DND-41 (cell line): ENCODE measurements around the gene YBX2.

Experiments used
- ATAC-seq: fragments of 200-7000 bp; cut with Tn5 transposase; 3 replicates; pipeline ENCODE4 v1.9.1; 2021; ENCODE audit warnings: low read depth; ENCODE audit not compliant: insufficient read depth
- DNase-seq: peaks from one replicate; pipeline ENCODE4 v3.0.0-alpha.2; 2020
- H2AFZ ChIP-seq: 2 replicates; pipeline ENCODE4 v1.6.0; 2012; ENCODE audit warnings: low read depth, low read length
- H3K27ac ChIP-seq: 2 replicates; pipeline ENCODE4 v1.5.1; 2012; ENCODE audit warnings: low read length, inconsistent platforms
- H3K27me3 ChIP-seq: fragments of 200-600 bp; sonication (generic); 2 replicates; pipeline ENCODE4 v1.6.0; 2012; ENCODE audit warnings: low read length, mild to moderate bottlenecking, inconsistent platforms; ENCODE audit not compliant: insufficient read depth, poor library complexity
- H3K36me3 ChIP-seq: 2 replicates; pipeline ENCODE4 v1.5.1; 2012; ENCODE audit warnings: low read length, inconsistent platforms; ENCODE audit not compliant: insufficient read depth
- H3K4me1 ChIP-seq: 2 replicates; pipeline ENCODE4 v1.5.1; 2012; ENCODE audit warnings: mild to moderate bottlenecking, low read length; ENCODE audit not compliant: insufficient read depth
- H3K4me2 ChIP-seq: 2 replicates; pipeline ENCODE4 v1.6.0; 2012; ENCODE audit warnings: mild to moderate bottlenecking, moderate library complexity, low read length, inconsistent platforms; ENCODE audit not compliant: insufficient read depth
- H3K4me3 ChIP-seq, 2 experiments: fragments of 200-600 bp in 1 of 2; shearing (Covaris generic) in 1 of 2; 2 replicates each; pipeline ENCODE4 v1.5.1; 2012 to 2016; ENCODE audit warnings: inconsistent platforms in 2 of 2, low read length in 2 of 2, mild to moderate bottlenecking in 2 of 2, low read depth in 1 of 2, moderate library complexity in 1 of 2
- H3K79me2 ChIP-seq: 2 replicates; pipeline ENCODE4 v1.6.0; 2012; ENCODE audit warnings: low read length, inconsistent platforms; ENCODE audit not compliant: insufficient read depth
- H3K9ac ChIP-seq: 2 replicates; pipeline ENCODE4 v1.6.0; 2012; ENCODE audit warnings: low read depth, mild to moderate bottlenecking, inconsistent platforms, low read length, moderate library complexity
- H3K9me3 ChIP-seq: 2 replicates; pipeline ENCODE4 v1.5.1; 2012; ENCODE audit warnings: low read length, moderate library complexity, mild to moderate bottlenecking, inconsistent platforms; ENCODE audit not compliant: insufficient read depth, severe bottlenecking
- H4K20me1 ChIP-seq: 2 replicates; pipeline ENCODE4 v1.6.0; 2012; ENCODE audit warnings: low read length; ENCODE audit not compliant: insufficient read depth
- EZH2 ChIP-seq: IDR thresholded peaks from 3 replicates; pipeline ENCODE4 v1.6.1; 2012; ENCODE audit warnings: borderline replicate concordance, low read depth, mild to moderate bottlenecking, moderate library complexity, low read length, inconsistent platforms; ENCODE audit not compliant: severe bottlenecking
- TF ChIP-seq, protein P1 (sequence below): IDR thresholded peaks from 2 replicates; pipeline ENCODE4 v1.5.1; 2012; ENCODE audit warnings: borderline replicate concordance, low read length, moderate library complexity, mild to moderate bottlenecking; ENCODE audit not compliant: poor library complexity, severe bottlenecking; ENCODE audit errors: extremely low read depth

YBX2 gene

DNA sequence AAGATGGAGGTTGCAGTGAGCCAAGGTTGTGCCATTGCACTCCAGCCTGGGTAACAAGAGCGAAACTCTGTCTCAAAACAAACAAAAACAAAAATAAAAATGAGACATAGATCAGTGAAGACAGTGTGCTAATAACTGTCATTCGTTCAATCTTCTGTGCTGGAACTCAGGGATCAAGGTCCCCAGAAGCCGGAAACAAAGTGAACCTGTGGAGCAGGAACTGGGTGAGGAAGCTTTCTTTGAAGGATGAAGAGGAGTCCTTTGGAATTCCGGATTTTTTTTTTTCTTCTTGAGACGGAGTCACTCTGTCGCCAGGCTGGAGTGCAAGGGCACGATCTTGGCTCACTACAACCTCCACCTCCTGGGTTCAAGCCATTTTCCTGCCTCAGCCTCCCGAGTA is 15.0 kb downstream of the YBX2 start:
- Histone ChIP-seq H4K20me1 (no peaks in the 10 kb centered on the region), H3K79me2 (no peaks in the 10 kb centered on the region), H3K36me3 (no peaks in the 10 kb centered on the region), H3K4me2 (no peak overlapping the region), H3K9me3 (no peaks in the 10 kb centered on the region), H3K9ac (no peak overlapping the region), H3K27ac (no peak overlapping the region), H3K27me3 (peaks cover 8% of the 10 kb centered on the region), H3K4me1 (peaks cover 27% of the 10 kb centered on the region), H2AFZ (no peak overlapping the region), H3K4me3 (no peak overlapping the region)
- no peak for DNase-seq
- TF ChIP-seq EZH2: no peak
- TF ChIP-seq, protein P1, sequence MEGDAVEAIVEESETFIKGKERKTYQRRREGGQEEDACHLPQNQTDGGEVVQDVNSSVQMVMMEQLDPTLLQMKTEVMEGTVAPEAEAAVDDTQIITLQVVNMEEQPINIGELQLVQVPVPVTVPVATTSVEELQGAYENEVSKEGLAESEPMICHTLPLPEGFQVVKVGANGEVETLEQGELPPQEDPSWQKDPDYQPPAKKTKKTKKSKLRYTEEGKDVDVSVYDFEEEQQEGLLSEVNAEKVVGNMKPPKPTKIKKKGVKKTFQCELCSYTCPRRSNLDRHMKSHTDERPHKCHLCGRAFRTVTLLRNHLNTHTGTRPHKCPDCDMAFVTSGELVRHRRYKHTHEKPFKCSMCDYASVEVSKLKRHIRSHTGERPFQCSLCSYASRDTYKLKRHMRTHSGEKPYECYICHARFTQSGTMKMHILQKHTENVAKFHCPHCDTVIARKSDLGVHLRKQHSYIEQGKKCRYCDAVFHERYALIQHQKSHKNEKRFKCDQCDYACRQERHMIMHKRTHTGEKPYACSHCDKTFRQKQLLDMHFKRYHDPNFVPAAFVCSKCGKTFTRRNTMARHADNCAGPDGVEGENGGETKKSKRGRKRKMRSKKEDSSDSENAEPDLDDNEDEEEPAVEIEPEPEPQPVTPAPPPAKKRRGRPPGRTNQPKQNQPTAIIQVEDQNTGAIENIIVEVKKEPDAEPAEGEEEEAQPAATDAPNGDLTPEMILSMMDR: no peak
- ATAC-seq: no peak

- H2AFZ ChIP-seq: no peak overlapping the region
- TF ChIP-seq, protein P1: no peak
- H3K9me3 ChIP-seq: no peaks in the 10 kb centered on the region
- no peak overlapping the region for H3K27ac ChIP-seq
- no peaks in the 10 kb centered on the region for H3K36me3 ChIP-seq
- no peak for DNase-seq
- H3K4me2 ChIP-seq: no peak overlapping the region
- H3K4me1 ChIP-seq: peaks cover 3% of the 10 kb centered on the region; the same call in 1 of the 2 replicates
- no peaks in the 10 kb centered on the region for H3K27me3 ChIP-seq
- H3K79me2 ChIP-seq: no peaks in the 10 kb centered on the region
- no peak overlapping the region for H3K9ac ChIP-seq
- H3K4me3 ChIP-seq: no peak overlapping the region
- no peak for ATAC-seq
- no peaks in the 10 kb centered on the region for H4K20me1 ChIP-seq
Measured at GRCh38 chr17:7266784-7267183, 27.7 kb downstream of the YBX2 start.

DNA sequence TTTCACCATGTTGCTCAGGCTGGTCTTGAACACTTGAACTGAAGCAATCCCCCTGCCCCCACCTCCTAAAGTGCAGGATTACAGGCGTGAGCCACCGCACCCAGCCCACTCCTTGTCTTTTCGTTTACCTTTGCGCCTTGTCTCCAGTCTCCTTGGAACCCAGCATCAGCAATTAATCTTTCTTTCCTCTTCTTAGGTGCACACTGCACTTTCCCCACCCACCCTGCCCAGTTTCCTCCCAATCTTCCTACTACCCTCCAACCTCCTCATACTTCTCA is 30.7 kb downstream of the YBX2 start:
- no peak for ATAC-seq
- no peak overlapping the region for H3K4me2 ChIP-seq
- TF ChIP-seq EZH2: no peak
- TF ChIP-seq, protein P1: no peak

More for the DNA sequence above, 30.7 kb downstream of the YBX2 start:
- Histone ChIP-seq H3K27me3 (no peaks in the 10 kb centered on the region), H4K20me1 (no peaks in the 10 kb centered on the region), H3K27ac (no peak overlapping the region), H2AFZ (peak overlapping the region; percentile 36; the same call in 1 of the 2 replicates), H3K79me2 (no peaks in the 10 kb centered on the region), H3K4me1 (peaks cover 3% of the 10 kb centered on the region; the same call in 1 of the 2 replicates), H3K4me3 (no peak overlapping the region), H3K36me3 (peaks cover 9% of the 10 kb centered on the region), H3K9me3 (no peaks in the 10 kb centered on the region), H3K9ac (no peak overlapping the region)
- DNase-seq: no peak
